Measurements from ENCODE around the gene GPR161.

GRCh38 chr1:168178227-168178637 lies 41.5 kb upstream of the GPR161 start:
- TF ChIP-seq EZH2 (IDR thresholded peaks at IDR 0.05; ENCODE audit: insufficient read depth, poor library complexity, severe bottlenecking) (no peak), EZH2phosphoT487 (IDR thresholded peaks at IDR 0.05; ENCODE audit: insufficient read depth, low read depth) (no peak)
